GM21786 (cell line): ENCODE measurements around the gene MBD1.
"Not testable (repeated sequence)": the region's sequence is repeated elsewhere in the genome, so short reads cannot be mapped to it uniquely, and the experiment has no call there.

Experiments
- ATAC-seq: cut with Tn5 transposase; IDR thresholded peaks from one replicate; pipeline ENCODE4 v1.9.1; 2021; ENCODE audit not compliant: unreplicated experiment

Gene MBD1

DNA sequence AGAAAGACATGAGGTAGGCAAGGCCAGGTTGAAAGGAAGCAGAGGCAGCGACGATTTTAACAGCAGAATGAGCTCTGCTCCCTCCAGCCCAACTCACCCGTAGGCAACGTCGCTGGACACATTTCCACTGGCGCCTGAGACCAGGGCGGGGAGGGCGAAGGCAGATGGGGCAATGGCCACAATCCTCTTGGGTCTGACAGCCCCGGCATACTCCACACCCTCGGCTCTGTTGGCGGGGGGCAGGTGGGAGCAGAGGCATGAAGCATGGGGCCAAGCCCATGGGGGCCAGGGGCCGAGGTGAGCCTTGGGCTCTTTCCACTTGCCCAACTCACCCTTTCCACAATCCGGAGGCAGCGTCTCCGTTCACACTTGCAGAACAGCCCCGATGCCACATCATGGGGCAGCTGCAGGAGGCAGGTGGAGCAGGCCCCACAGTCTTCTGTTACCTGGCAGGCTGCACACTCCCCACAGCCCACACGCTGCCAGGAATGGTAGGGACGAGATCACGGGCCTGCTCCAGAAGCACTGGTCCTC is 5.8 kb downstream of the MBD1 start:
- ATAC-seq = no peak

DNA sequence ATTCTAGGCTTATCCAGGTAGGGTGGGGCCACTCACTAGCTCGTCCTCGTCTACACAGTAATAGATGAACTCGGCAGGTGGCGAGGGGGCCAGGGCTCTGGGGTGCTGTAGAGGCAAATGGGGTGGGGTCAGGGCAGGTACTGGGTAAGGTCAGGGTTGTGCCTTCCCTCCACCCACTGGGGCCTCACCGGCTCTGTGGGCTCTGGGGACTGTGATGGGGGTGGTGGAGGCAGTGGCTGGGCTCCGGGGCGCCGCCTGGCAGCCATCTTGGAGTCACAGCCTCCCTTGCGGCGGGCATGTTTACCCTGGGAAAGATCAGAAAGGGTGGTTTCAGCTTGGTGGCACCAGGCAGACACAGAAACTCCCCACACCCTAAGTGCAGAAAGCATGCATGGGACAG is 6.4 kb downstream of the MBD1 start:
- ATAC-seq = no peak

DNA sequence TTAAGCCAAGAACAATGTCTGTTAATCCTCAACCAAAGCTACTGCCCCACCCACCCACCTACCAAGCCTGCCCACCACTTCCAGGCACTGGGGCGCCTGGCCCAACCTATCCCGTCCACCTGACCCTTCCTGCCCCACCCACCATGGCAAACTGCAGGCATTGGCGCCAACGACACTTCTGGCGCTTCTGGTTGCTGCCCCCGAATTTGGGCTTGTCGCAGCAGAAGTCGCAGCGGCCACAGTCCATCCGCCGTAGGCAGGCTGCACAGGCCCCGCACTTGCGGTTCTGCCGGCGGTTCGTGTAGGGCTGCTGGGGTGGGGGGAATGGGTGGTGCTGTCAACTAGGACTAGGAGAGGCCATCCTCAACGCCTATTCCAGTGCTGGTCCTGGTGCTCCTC is 7.3 kb downstream of the MBD1 start:
- ATAC-seq = no peak

DNA sequence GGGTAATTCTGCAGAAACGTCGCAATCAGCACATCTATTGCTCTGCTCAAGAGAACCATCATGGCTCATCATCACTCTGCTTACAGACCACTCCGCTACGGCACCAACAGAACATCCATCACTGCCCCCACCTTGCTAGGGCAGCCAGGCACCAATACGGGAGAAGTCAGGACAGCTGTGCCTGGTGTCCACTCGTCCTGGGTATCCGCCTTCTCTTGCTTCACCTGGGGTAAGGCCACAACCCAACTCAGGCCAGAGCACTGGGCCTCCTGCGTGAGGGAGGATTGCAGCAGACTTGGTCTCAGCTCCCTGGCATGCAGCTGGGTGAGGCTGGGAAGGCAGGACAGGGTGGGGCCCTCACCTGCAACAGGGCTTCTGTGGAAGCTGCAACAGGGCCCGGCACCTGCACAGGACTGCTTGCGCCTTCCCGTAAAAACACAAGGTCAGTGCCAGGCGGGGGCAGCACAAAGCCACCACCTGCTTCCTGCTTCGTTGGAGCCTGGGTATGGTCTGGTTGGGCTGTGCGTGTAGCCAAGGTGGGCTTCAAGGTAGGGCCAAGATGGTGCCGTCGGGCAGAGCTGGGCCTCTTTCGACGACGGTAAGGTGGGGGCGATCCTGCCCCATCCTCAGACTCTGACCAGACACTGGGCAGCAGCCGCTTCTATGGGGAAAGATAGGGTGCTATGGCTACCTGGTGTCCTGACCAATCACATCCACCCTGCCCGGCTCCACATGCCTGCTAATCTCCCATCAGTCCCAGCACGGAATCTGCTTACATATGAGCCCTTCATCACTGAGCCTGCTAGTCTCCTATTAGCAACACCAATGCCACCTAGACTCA is 7.9 kb downstream of the MBD1 start:
- no peak for ATAC-seq

DNA sequence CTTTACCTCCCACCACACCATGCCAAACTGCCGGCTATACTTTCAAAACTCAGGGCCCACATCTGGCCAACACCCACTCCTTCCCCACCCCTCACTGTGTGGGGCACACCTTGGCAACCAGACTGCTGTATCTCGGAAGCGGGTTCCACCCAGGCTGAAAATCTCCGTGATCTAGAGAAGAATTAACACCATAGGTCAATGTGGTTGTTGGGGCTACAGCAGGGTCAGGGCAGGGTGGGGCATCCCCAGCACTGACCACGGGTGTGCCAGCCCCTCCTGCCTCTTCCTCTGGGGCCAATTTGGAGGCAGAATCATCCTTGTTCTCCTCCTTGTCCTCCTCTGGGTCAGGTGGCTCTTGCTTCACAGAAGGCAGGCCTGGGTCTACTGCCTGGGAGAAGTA is 8.8 kb downstream of the MBD1 start:
- no peak for ATAC-seq

DNA sequence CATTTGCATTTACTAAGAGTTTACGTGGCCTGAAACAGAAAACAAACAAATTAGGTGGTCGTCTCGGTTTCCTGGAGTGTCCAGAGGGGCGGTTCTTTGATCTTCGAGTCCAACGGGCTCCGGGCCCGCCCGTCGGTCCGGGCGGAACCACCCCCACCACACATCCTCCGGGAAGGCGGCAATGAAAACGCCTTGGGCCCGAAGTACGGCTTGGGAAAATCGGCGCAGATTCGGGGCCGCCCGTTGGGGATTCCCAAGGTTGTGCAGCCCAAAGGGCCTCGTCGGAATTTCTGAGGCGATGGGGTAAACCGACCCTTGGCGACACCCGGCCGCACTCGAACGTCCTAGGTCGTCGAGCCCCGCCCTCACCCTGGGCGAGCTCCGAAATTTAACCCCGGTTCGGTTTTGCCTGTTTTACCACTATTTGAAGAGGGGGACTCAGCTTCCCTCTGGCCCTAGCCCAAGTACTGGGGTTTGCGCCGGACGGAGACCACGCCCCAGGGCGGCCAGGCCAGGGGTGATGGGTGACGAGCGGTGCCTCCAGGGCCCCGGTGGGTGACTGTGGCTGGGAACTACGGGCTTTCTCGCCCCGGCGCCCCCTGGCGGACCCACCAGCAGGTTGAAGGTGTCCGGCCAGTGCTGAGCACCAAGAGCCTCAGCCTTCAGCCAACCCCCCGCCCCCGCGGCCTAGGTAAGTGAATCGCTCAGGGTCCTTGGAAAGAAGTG is 13.1 kb downstream of the MBD1 start:
- ATAC-seq = peak; percentile 69

DNA sequence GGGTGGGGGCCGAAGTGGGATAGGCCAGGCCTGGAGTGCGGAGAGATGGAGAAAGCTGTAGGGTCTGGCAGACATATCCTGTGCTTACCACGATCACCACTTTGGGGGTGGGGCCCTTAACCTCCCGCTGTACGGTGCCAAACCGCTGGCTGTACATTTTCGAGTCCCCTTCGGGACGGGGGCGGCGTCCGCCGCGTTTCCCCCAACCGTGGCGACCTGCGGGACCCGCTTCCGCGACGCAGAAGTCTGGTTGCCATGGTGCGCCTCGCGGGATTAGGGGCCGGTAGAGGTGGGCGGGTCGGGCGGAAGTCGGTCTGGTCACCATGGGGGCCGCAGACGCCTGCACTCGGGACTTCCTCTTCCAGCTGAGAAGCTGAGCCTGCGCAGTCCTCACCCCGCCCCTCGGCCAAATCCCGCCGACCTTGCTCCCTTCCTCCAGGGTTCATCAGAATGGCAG is 15.0 kb downstream of the MBD1 start, which contains the start of gene CFAP53:
Gene CFAP53, minus strand, starts transcription at position 248 of the 457 bp plus-strand sequence. Its CDS starts 91 bp downstream, at position 157.
- peak; percentile 79 for ATAC-seq

DNA sequence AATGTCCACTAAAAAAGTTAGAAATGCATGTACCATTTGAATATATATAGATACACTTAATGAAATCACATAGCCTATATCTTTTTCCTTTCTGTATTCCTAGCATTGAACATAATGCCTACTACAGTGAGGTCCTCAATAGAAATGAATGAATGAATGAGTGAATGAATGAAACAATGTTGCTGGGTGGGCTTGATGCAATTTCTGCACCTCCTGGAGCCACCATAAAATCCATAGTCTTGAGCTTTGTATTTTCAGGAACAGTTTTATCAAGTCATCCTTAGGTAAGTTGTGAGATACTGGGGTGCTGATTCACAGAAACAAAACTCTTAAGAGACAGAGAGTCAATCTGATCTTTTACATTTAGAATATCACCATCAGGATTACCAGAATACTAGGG is 18.3 kb downstream of the MBD1 start:
- ATAC-seq = no peak

DNA sequence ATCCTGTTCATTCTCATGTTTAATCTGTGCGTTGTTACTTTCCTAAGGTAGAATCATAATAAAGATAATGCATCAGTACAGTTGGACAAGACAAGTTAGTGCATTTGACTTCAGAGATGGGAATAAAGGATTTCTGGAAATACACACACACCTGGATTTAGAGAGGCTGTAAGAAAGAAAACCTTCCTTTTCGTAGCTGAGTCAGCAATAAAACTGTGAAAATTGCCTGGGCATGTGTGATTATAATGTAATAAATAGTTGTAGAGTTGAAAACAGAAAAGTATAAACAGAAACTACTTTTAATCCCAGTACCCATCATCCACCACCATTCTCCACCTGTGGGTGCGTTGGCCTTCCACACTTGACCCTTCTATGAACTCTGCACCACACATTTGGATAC is 30.4 kb downstream of the MBD1 start:
- no peak for ATAC-seq

DNA sequence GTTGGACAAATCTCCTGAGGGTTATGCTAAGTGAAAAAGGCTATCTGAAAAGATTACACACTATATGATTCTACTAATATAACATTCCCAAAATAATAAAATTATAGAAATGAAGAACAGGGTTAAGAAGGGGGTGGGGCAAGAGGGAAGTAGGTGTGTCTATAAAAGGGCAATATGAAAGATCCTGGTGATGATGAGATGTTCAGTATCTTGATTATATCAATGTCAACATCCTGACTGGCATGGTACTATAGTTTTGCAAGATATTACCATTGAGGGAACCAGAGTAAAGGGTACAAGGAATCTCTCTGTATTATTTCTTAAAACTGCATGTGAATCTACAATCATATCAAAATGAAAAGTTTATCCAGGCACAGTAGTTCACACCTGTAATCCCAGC is 31.7 kb downstream of the MBD1 start:
- ATAC-seq = no peak

DNA sequence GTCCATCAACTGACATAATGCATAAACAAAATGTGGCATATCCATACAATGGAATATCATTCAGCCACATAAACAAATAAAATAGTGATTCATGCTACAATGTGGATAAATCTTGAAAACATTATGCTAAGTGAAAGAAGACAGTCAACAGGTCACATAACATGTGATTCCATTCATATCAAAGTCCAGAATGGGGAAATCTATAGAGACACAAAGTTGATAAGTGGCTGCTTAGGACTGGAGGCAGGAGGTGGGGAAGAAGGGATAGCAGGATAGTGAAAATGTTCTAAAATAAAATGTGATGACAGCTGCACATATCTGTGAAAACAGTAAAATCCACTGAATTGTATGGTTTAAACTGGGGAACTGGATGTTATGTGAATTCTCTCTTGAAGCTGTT is 33.8 kb downstream of the MBD1 start:
- ATAC-seq = no peak

DNA sequence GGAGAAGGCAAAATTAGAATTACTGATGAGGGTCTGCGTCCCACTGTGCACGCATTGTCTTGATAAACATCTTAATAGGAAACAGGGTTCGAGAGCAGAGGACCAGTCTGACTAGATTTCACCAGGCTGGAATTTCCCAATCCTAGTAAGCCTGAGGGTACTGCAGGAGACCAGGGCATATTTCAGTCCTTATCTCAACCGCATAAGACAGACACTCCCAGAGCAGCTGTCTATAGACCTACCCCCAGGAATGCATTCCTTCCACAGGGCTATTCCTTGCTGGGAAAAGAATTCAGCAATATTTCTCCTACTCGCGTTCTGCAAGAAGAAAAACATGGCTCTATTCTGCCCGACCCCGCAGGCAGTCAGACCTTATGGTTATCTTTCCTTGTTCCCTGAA is 39.6 kb downstream of the MBD1 start:
- ATAC-seq = not testable (repeated sequence)

DNA sequence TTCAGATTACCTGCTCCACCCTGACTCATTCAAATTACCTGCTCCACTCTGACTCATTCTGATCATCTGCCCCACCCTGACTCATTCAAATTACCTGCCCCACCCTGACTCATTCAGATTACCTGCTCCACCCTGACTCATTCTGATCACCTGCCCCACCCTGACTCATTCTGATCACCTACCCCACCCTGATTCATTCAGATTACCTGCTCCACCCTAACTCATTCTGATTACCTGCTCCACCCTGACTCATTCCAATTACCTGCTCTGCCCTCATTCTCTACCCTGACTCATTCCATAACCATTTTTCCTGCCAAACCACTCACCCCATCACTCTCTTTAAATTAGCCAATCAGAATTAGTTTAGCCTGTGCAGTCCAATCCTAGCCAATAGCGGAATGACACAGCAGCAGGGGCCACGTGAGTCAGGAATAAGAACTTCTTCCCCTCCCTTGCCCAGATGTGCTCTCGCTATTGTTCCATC is 41.2 kb downstream of the MBD1 start:
- ATAC-seq = no peak

DNA sequence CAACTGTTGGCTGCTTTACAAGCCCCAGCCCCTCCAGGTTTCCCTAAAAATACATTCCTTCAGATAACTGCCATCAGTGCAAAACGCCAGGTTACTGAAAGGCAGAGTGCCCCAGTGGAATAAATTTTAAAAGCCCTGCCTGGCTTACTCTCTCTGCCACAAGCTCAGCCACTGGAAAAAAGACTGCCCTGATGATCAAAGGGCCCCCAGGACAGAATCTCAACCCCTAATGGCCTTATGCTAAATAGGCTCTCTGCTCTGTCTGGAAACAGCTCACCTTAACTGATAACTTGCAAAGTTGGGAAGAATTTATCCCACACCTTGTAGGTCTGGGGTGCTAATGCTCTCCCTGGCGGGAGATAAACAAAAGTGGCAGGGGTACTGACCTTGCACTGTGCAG is 48.9 kb downstream of the MBD1 start:
- ATAC-seq = no peak

DNA sequence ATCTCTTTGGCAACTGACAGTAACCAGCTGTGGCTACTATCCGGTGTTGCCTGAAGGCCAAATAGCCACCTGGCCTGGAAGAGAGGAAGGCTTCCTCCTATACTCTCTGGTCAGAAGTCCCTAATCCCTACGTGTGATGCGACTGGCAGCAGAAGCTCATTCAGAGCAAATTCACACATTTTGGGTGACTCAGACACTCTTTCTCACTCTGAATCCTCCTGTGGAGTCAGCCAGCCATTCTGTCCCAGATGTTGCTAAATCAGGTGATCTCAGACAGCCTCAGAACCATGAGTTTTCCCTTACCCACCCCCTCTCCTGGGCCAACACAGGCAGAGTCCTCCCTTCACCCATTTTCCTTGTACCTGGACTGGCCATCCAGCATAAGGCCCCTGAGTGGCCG is 49.7 kb downstream of the MBD1 start:
- ATAC-seq = no peak

DNA sequence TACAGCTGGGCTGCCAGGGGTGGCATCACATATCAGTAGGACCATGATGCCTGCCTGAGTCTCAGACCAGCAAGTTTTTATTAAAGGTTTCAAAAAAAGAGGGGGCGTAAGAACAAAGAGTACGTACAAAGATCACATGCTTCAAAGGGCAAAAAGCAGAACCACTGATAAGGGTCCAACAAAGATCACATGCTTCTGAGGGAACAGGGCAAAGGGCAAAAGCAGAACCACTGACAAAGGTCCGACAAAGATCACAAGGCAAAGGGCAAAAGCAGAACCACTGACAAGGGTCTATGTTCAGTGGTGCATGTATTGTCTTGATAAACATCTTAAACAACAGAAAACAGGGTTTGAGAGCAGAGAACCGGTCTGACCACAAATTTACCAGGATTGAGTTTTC is 61.1 kb downstream of the MBD1 start:
- ATAC-seq = not testable (repeated sequence)
